Spleen (tissue), 7 donors: ENCODE data around the gene NANS.

ENCODE experiments used
- CTCF ChIP-seq, 11 experiments: fragments of 200-600 bp in 7 of 11; fragments of 450-650 bp in 4 of 11; sonication (generic) in 4 of 11; IDR thresholded peaks in 8 of 11; conservative IDR thresholded peaks in 3 of 11; 1 replicate in 7 of 11; 2 replicates in 4 of 11; pipeline versions ENCODE4 v1.4.0 to v1.8.0; 2016 to 2021; ENCODE audit warnings: antibody characterized with exemption in 11 of 11, inconsistent platforms in 4 of 11, mild to moderate bottlenecking in 1 of 11
- POLR2A ChIP-seq, 3 donors: fragments of 450-650 bp; IDR thresholded peaks; one replicate each; pipeline ENCODE4 v1.5.1; 2017; ENCODE audit warnings: antibody characterized with exemption in 3 of 3, mild to moderate bottlenecking in 1 of 3
- POLR2AphosphoS5 ChIP-seq, 3 donors: sonication (generic); formaldehyde crosslinking; IDR thresholded peaks; one replicate each; pipeline ENCODE4 v1.5.1; 2017; ENCODE audit warnings: antibody characterized with exemption in 3 of 3
- donor health status: DM: no; HTN: no; CAD: no; lungs with moderate emphysema.
- donor health status: DM: no; HTN: no; CAD: no.
- donor health status: DM: no; HTN: no; CAD: no.

DNA sequence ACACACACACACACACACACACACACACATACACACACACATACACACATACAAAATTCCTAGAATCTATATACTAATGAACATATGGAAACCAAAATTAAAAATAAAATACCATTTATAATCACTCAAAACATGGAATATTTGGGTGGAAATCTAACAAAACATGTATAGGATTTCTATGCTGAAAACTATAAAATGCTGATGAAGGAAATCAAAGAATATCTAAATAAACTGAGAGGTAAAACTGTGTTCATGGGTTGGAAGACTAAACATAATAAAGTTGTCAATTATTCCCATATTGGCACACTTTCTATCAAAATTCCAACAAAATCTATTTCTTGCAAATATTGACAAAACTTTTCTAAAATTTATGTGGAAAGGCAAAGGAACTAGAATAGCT lies 25.4 kb upstream of the NANS start:
- TF ChIP-seq POLR2A (IDR thresholded peaks at IDR 0.05) (no peak), POLR2AphosphoS5 (IDR thresholded peaks at IDR 0.05) (no peak), CTCF (IDR thresholded peaks at IDR 0.05 in 8 of 11, conservative IDR thresholded peaks at IDR 0.05 in 3 of 11) (no peak)
